ENCODE results near the gene ZNHIT3.
A peak's percentile ranks its signal among the peaks of the same experiment; 100 is the strongest.
"Not testable (repeated sequence)": the region's sequence is repeated elsewhere in the genome, so short reads cannot be mapped to it uniquely, and the experiment has no call there.

The ZNHIT3 gene

GRCh38 chr17:36486204-36487194 is at the start of gene ZNHIT3:
TSS of gene ZNHIT3 (plus strand) at chr17:36486681. CDS start at chr17:36486700, 19 bp downstream.
- DNase-seq = peak; percentile 17 to 93 (median 82)

- not testable (repeated sequence) for DNase-seq
Observed at GRCh38 chr17:36441792-36442191, 44.7 kb upstream of the ZNHIT3 start.

DNA sequence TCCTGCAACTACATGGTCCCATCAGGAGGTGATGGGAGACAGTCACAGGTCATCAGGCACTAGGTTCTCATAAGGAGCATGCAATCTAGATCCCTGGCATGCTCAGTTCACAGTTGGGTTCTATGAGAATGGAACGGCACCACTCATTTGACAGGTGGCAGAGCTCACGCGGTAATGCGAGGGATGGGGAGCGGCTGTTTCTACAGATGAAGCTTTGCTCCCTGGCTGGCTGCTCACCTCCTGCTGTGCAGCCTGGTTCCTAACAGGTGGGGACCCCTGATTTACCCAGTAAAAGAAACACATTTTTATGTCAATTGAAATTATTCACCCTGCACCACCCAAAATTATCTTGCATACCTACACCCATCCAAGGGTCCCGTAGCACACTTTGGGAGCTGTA is 42.7 kb upstream of the ZNHIT3 start:
- no peak for DNase-seq

- not testable (repeated sequence) for DNase-seq
Observed at GRCh38 chr17:36449997-36450396, 36.5 kb upstream of the ZNHIT3 start.

GRCh38 chr17:36452888-36453287 is 33.6 kb upstream of the ZNHIT3 start:
- DNase-seq = not testable (repeated sequence)

DNA sequence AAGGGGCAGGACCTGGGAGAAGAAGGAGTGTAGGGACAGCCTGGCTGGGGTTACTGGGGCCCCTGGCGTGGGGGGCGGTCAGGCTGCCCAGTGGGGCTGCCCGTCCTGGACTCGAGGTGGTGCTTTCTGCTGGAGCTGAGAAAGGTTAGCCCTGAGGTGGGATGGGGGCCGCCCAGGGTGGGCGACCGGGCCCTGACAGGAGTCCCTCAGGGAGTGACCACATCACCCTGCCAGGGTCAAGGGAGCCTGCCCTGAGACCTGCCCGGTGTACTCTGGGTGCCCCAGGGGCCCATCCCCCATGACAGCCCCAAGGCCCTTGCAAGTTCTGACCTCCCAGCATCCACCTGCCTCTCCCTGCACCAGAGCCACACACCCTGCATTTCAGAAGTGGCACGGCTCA is 28.8 kb upstream of the ZNHIT3 start:
- DNase-seq = not testable (repeated sequence)

DNA sequence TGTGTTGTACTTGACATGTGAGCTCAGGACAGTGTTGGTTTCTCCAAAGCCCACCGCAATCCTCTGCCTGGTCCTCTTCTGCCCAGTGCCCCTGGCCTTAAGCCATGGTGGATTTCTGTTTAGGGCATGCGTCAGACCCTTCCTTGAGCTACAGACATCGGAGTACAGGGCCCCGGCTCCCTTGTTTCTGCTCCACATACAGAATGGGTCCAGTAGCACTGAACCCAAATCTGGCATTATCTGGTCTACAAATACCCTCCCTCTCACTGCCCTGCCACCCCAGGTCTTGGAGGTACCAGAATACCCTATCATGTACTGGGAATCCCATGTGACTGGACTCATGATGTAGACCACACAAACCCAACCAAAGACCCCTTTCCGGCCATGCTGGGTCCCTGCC is 27.4 kb upstream of the ZNHIT3 start:
- DNase-seq = no peak

DNA sequence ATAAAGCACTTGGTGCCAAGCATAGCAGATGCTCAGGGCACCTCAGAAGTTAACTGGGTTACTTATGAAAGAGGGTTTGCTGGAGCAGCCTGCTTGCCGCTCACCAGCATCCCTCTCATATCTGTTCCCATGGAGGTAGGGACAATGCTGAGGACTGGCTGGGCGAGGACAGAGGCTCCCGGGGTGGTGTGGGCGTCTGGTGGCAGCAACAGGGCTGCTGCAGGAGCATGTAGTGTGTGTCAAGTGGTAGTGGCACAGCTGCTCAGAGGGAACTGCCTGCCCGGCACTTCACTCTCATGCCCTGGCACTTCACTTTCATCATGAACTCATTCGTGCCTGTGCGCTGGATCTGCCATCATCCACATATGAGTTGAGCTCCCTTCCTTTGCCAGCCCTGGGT is 26.9 kb upstream of the ZNHIT3 start:
- DNase-seq = no peak

- no peak for DNase-seq
Observed at GRCh38 chr17:36460265-36460937, 26.1 kb upstream of the ZNHIT3 start.

GRCh38 chr17:36461330-36462110 is 25.0 kb upstream of the ZNHIT3 start:
- DNase-seq = no peak

- peak in 4 of 51 donors; percentile 4 to 70 (median 18) for DNase-seq
Observed at GRCh38 chr17:36463916-36464764, 22.3 kb upstream of the ZNHIT3 start.

DNA sequence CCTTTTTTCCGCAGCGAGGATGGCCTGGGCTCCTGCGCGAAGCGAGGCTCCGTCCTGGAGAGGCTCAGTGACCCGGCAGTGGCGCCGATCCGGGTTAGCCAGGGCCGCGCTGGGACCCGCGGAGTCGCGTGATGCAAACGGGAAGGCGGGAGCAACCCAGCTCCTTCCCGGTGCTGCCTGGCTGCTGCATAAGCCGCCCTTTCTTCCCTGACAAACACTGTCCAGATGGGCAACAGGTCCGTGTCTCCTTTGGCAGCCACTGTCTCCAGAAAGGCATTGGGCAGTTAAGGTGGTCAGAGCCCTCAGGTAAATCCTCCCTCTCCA is 21.8 kb upstream of the ZNHIT3 start:
- no peak for DNase-seq

- peak in 1 of 51 donors; percentile 24 for DNase-seq
Observed at GRCh38 chr17:36468903-36469635, 17.4 kb upstream of the ZNHIT3 start.

DNA sequence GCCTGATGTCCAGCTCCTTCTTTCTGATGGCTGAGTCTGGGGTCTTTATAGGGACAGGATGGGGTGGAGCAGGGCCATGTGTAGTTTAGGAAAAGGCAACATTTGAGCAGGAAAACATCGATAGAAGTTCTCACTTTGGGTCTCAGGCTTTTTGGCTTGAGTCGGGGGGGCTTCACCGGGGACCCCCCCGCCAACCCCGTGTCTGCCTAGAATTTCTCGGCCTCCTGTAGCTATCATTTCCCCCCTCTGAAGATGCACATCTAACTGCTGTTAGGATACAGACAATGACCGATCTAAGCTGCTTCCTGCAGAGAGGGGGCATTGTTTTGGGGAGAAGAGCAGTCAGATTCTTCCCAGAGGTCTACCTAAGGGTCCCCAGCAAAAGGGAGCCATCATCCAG is 16.7 kb upstream of the ZNHIT3 start:
- no peak for DNase-seq

DNA sequence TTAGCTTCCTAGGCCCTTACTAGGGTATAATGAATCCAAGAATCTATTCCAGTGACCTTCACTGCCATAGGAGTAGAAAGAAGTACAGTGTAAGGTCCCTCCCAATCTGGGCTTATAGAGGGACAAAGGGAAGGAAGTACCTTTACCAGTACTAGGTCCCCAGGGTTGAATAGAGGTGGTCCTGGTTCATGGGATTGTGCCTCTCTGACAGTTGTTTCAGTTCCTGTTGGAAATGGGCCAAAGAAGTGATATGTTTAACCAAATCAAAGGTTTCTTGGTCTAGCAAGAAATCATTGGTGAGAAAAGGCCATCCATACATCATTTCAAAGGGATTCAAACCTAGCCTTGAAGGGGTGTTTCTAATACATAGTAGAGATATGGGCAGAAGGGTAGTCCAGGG is 16.0 kb upstream of the ZNHIT3 start:
- no peak for DNase-seq

DNA sequence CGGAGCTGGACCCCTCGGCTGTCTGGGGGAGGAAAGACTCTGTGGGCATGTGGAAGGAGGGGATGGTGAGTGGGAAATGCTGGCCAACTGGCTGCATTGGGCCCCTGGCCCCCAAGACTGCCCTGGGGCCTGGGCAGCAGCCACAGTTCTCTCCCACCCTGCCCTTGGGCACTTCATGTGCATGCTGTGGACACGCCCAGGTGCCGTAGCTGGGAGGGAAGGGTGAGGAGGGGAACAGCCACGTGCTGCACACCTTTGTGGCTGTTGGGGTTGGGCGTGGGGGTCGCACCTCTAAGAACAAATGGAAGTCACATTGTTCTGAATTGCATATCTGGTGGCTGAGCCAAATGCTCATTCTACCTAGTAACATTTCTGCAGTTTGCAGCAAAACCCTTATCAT is 11.9 kb upstream of the ZNHIT3 start:
- no peak for DNase-seq

DNA sequence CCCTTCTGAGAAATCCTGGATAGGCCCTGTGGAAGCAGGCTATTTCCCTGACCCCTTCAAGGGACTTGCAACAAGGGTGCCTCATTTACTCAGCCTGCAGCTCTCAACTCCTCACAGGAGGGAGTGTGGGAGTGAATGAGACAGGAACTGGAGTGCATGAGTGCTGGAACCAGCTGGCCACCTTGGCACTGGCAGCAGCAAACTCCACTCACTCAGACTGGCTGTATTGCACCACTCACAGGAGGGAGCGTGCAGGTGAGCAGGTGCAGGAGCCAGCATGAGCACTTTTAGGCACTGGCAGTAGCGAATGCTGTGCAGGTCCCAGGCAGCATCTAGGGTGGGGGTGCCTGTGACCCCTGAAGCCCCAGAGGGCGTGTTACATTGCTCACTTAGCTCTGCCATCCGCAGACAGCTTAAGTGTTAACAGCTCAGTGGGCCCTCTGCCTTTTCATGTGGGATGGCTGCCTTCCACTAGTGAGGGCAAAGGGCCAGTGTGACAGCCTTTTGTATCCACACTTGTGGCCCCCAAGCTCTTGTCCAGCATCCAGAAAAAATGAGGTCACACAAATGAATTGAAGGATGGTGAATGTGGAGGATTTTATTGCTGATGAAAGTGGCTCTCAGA is 11.0 kb upstream of the ZNHIT3 start:
- peak in 25 of 51 donors; percentile 2 to 50 (median 28) for DNase-seq

- no peak for DNase-seq
Observed at GRCh38 chr17:36481829-36482228, 4.7 kb upstream of the ZNHIT3 start.

Measured in hypothalamus (tissue), 51 donors.